Mesendoderm (in vitro differentiated cells): Measurements from ENCODE around the gene HEPHL1.

Source experiments
- DNase-seq: peaks from one replicate; pipeline ENCODE4 v3.0.0; 2013
- H2AK5ac ChIP-seq: 2 replicates; pipeline ENCODE4 v1.6.1; 2013; ENCODE audit warnings: low read length, inconsistent platforms
- H2BK120ac ChIP-seq: 2 replicates; pipeline ENCODE4 v1.6.1; 2013; ENCODE audit warnings: low read depth, mild to moderate bottlenecking, low read length, moderate library complexity, mixed read lengths
- H2BK15ac ChIP-seq: replicated peaks from 2 replicates; pipeline ENCODE4 v1.6.1; 2013; ENCODE audit warnings: low read depth, mild to moderate bottlenecking, moderate library complexity
- H2BK5ac ChIP-seq: 2 replicates; pipeline ENCODE4 v1.6.1; 2013; ENCODE audit warnings: low read length, inconsistent platforms
- H3K18ac ChIP-seq: 2 replicates; pipeline ENCODE4 v1.6.1; 2013; ENCODE audit warnings: mild to moderate bottlenecking, low read length, mixed read lengths
- H3K23ac ChIP-seq: one replicate; pipeline ENCODE4 v1.6.1; 2013; ENCODE audit warnings: low read length
- H3K27ac ChIP-seq: 2 replicates; pipeline ENCODE4 v1.5.1; 2013; ENCODE audit warnings: low read depth, mild to moderate bottlenecking, inconsistent platforms, low read length, moderate library complexity
- H3K27me3 ChIP-seq: 2 replicates; pipeline ENCODE4 v1.6.1; 2013; ENCODE audit warnings: low read length, control low read depth, mild to moderate bottlenecking, inconsistent platforms; ENCODE audit not compliant: insufficient read depth, poor library complexity
- H3K36me3 ChIP-seq: 2 replicates; pipeline ENCODE4 v1.6.1; 2013; ENCODE audit warnings: low read length, inconsistent platforms; ENCODE audit not compliant: control insufficient read depth, insufficient read depth
- H3K4ac ChIP-seq: one replicate; pipeline ENCODE4 v1.6.1; 2013; ENCODE audit warnings: low read depth, mild to moderate bottlenecking, low read length, moderate library complexity
- H3K4me1 ChIP-seq: 2 replicates; pipeline ENCODE4 v1.6.1; 2013; ENCODE audit warnings: low read depth, low read length, inconsistent platforms; ENCODE audit not compliant: control insufficient read depth
- H3K4me2 ChIP-seq: 2 replicates; pipeline ENCODE4 v1.6.1; 2013; ENCODE audit warnings: low read length
- H3K4me3 ChIP-seq: 2 replicates; pipeline ENCODE4 v1.5.1; 2013; ENCODE audit warnings: mild to moderate bottlenecking, low read length
- H3K56ac ChIP-seq: one replicate; pipeline ENCODE4 v1.6.1; 2013; ENCODE audit warnings: low read length
- H3K79me1 ChIP-seq: 2 replicates; pipeline ENCODE4 v1.6.1; 2013; ENCODE audit warnings: low read length, inconsistent platforms
- H3K79me2 ChIP-seq: 2 replicates; pipeline ENCODE4 v1.6.1; 2013; ENCODE audit warnings: mild to moderate bottlenecking, low read length; ENCODE audit not compliant: control insufficient read depth, insufficient read depth
- H3K9ac ChIP-seq: 2 replicates; pipeline ENCODE4 v1.6.1; 2013; ENCODE audit warnings: low read length, inconsistent platforms
- H4K5ac ChIP-seq: one replicate; pipeline ENCODE4 v1.6.1; 2013; ENCODE audit warnings: low read length
- H4K8ac ChIP-seq: one replicate; pipeline ENCODE4 v1.6.1; 2013; ENCODE audit warnings: low read depth, mild to moderate bottlenecking, control low read depth, low read length, moderate library complexity
- WGBS: extraction: QIAGEN DNeasy Blood & Tissue Kit; methylation state at CpG from one replicate; pipeline ENCODE4 v1.1.7; 2013; ENCODE audit warnings: low lambda C conversion rate, missing lambda C conversion rate; ENCODE audit not compliant: insufficient coverage; ENCODE audit errors: extremely low coverage; 5-methylcytosine and 5-hydroxymethylcytosine counted together

HEPHL1 gene

DNA sequence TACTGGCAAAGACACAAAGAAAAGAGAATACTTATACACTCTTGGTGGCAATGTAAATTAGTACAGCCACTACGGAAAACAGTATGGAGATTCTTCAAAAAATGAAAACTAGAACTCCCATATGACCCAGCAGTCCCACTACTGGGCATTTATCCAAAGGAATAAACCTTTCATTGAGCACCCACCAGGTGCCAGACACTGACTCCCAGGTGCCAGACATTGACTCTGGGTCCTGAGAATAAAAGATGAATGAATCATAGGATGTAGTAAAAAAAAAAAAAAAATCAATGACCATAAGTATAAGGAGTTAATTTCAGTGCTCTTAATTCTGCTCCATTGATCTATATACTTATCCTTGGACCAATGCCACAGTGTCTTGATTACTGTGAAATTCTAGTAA lies 28.2 kb downstream of the HEPHL1 start:
- no peaks in the 10 kb centered on the region for H3K79me1 ChIP-seq

DNA sequence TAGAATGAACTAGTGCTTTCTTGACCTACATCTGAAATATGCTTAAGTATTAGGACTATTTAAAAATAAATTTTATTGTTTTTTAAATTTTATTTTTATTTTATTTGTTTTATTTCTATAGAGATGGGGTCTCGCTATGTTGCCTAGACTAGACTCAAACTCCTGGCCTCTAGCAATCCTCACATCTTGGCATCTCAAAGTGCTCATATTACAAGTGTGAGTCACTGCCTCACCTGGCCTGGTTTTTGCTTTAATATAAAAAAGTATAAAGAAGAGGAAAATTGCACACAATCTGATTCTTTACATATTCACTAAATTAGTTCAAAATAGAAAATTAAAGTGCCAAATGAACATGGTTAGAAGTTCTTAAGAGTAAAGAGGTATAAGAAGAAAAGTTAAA lies 37.5 kb downstream of the HEPHL1 start:
- H3K4ac ChIP-seq = no peak overlapping the region
- H2BK5ac ChIP-seq = no peak overlapping the region
- no peaks in the 10 kb centered on the region for H3K4me1 ChIP-seq
- no peak overlapping the region for H3K18ac ChIP-seq
- no peaks in the 10 kb centered on the region for H3K36me3 ChIP-seq
- no peak overlapping the region for H3K56ac ChIP-seq
- no peak overlapping the region for H3K4me3 ChIP-seq
- H3K23ac ChIP-seq = no peak overlapping the region
- no peak overlapping the region for H2BK15ac ChIP-seq
- no CpG with 5 or more reads among the region's 1 CpG for WGBS
- no peak overlapping the region for H3K27ac ChIP-seq
- no peak overlapping the region for H3K9ac ChIP-seq
- no peak overlapping the region for H3K4me2 ChIP-seq
- no peak overlapping the region for H2AK5ac ChIP-seq
- H4K5ac ChIP-seq = no peak overlapping the region
- no peaks in the 10 kb centered on the region for H3K79me1 ChIP-seq
- DNase-seq = no peak
- no peak overlapping the region for H4K8ac ChIP-seq
- H2BK120ac ChIP-seq = no peak overlapping the region
- no peaks in the 10 kb centered on the region for H3K27me3 ChIP-seq
- H3K79me2 ChIP-seq = no peaks in the 10 kb centered on the region

More for the DNA sequence above, 28.2 kb downstream of the HEPHL1 start:
- H2BK120ac ChIP-seq = no peak overlapping the region
- no peak overlapping the region for H3K4me2 ChIP-seq
- no peak overlapping the region for H3K56ac ChIP-seq
- no peak overlapping the region for H3K4ac ChIP-seq
- no peak overlapping the region for H3K23ac ChIP-seq
- H2BK15ac ChIP-seq = no peak overlapping the region
- no peaks in the 10 kb centered on the region for H3K79me2 ChIP-seq
- H3K4me1 ChIP-seq = no peaks in the 10 kb centered on the region
- H3K27ac ChIP-seq = no peak overlapping the region
- H3K18ac ChIP-seq = no peak overlapping the region
- no peak overlapping the region for H2AK5ac ChIP-seq
- no peaks in the 10 kb centered on the region for H3K36me3 ChIP-seq
- H3K4me3 ChIP-seq = no peak overlapping the region
- no CpG with 5 or more reads among the region's 1 CpG for WGBS
- H3K27me3 ChIP-seq = no peaks in the 10 kb centered on the region
- no peak overlapping the region for H3K9ac ChIP-seq
- no peak overlapping the region for H4K5ac ChIP-seq
- DNase-seq = peak; percentile 3
- H2BK5ac ChIP-seq = no peak overlapping the region
- no peak overlapping the region for H4K8ac ChIP-seq

DNA sequence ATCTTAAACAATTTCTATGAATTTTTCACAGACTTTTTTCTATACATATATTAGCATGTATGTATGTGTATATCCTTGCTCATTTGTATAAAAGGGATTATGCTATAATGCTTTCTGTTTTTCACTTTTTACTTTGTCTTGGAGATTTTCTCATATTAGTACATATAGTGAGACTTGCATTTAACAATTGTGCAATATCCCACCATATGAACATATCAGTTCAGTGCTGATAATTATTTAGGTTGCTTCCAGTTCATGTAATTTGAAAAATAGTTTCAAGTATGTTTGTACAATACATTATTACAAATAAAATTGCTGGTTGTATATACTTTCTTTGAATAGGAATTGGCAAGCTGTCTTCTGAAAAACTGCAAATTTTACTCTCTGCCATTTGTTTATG lies 37.9 kb downstream of the HEPHL1 start:
- no peak for DNase-seq
- H2BK120ac ChIP-seq = no peak overlapping the region
- no peaks in the 10 kb centered on the region for H3K4me1 ChIP-seq
- H3K56ac ChIP-seq = no peak overlapping the region
- no peak overlapping the region for H3K4ac ChIP-seq
- H2BK5ac ChIP-seq = no peak overlapping the region
- H3K9ac ChIP-seq = no peak overlapping the region
- no peak overlapping the region for H3K4me3 ChIP-seq
- no peak overlapping the region for H3K27ac ChIP-seq
- no peak overlapping the region for H2AK5ac ChIP-seq
- H3K18ac ChIP-seq = no peak overlapping the region
- H4K5ac ChIP-seq = no peak overlapping the region
- no peaks in the 10 kb centered on the region for H3K79me2 ChIP-seq
- no peak overlapping the region for H3K4me2 ChIP-seq
- H2BK15ac ChIP-seq = no peak overlapping the region
- H3K23ac ChIP-seq = no peak overlapping the region
- no peaks in the 10 kb centered on the region for H3K79me1 ChIP-seq
- H3K27me3 ChIP-seq = no peaks in the 10 kb centered on the region
- no peak overlapping the region for H4K8ac ChIP-seq
- H3K36me3 ChIP-seq = no peaks in the 10 kb centered on the region

DNA sequence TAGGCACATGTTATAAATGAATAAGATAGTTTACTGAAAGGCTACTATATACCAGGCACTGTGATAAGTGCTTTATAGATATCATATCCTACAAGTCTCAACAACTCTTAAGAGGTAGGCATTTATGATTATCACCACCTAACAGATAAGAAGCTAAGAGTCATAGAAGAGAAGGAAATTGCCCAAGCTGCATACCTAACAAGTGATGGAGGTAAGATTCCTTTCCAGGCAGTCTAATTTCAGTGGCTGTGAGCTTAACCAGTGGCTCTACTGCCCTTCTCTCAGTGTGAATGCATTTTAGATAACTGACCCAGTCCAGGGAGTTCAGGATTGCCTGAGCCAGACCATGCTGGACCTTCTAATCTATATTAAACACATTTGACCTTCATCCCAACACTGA lies 39.2 kb downstream of the HEPHL1 start:
- H3K4me2 ChIP-seq = no peak overlapping the region
- no peak overlapping the region for H3K18ac ChIP-seq
- H2BK15ac ChIP-seq = no peak overlapping the region
- no peaks in the 10 kb centered on the region for H3K79me1 ChIP-seq
- no peak overlapping the region for H2BK120ac ChIP-seq
- no peaks in the 10 kb centered on the region for H3K79me2 ChIP-seq
- no peak overlapping the region for H3K27ac ChIP-seq
- no peak overlapping the region for H3K56ac ChIP-seq
- no peak overlapping the region for H4K5ac ChIP-seq
- no peak overlapping the region for H3K4me3 ChIP-seq
- peak; percentile 30 for DNase-seq
- H3K36me3 ChIP-seq = no peaks in the 10 kb centered on the region
- no peak overlapping the region for H4K8ac ChIP-seq
- H3K4ac ChIP-seq = no peak overlapping the region
- H2BK5ac ChIP-seq = no peak overlapping the region
- no peak overlapping the region for H3K23ac ChIP-seq
- H3K9ac ChIP-seq = no peak overlapping the region
- H3K27me3 ChIP-seq = no peaks in the 10 kb centered on the region
- H2AK5ac ChIP-seq = no peak overlapping the region
- H3K4me1 ChIP-seq = no peaks in the 10 kb centered on the region

DNA sequence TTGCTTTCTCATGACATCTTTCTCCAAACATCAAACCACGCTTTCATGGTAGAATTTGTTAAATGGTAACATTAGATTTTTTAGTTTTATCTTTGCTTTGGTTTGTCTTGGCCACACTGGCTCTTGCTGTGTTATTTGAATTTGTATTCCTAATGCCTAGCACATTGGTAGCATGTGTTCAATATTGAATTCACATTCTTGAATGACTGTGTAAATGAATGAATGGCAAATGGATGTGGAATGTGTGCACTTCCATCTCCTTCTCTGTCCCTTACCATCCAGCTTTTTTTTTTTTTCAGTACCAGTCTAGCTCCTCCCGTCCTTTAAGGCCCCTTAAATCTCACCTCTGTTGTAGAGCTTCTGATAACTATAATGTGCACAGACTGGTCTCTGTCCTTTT lies 41.2 kb downstream of the HEPHL1 start:
- no peak overlapping the region for H3K23ac ChIP-seq
- no peak overlapping the region for H3K9ac ChIP-seq
- H2AK5ac ChIP-seq = no peak overlapping the region
- H3K27ac ChIP-seq = no peak overlapping the region
- H3K79me2 ChIP-seq = no peaks in the 10 kb centered on the region
- H3K4me1 ChIP-seq = no peaks in the 10 kb centered on the region
- no peak overlapping the region for H2BK120ac ChIP-seq
- DNase-seq = no peak
- H3K56ac ChIP-seq = no peak overlapping the region
- no peak overlapping the region for H4K8ac ChIP-seq
- H3K79me1 ChIP-seq = no peaks in the 10 kb centered on the region
- H4K5ac ChIP-seq = no peak overlapping the region
- no peak overlapping the region for H3K18ac ChIP-seq
- no peaks in the 10 kb centered on the region for H3K36me3 ChIP-seq
- H3K4me2 ChIP-seq = no peak overlapping the region
- H2BK15ac ChIP-seq = no peak overlapping the region
- no peak overlapping the region for H2BK5ac ChIP-seq
- H3K4ac ChIP-seq = no peak overlapping the region
- H3K27me3 ChIP-seq = no peaks in the 10 kb centered on the region
- no CpG with 5 or more reads among the region's 2 CpGs for WGBS
- no peak overlapping the region for H3K4me3 ChIP-seq

DNA sequence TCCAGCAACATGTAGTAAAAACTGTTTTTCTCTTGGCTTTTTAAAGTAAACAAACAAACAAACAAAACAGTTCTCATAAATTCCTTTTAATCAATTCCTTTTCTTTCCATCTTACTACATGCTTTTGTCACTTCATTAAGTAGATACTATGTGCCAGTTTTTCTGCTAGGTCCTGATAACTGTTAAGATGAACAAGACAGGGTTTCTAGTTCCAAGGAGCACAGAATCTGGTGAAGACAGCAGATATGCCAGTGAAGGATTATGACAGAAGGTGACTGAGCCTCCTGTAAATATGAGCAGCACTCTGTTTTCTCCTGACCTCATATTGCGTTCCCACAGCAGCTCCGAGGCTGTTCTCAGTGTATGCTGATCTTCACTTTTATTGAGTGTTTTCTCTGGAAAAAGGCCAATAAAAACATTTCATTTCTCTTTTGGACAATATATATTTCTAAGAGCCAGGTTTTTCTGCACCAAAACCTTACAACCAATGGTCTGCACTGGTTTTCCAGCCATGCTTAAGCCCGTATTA lies 45.8 kb downstream of the HEPHL1 start:
- no peak overlapping the region for H4K5ac ChIP-seq
- no peaks in the 10 kb centered on the region for H3K79me1 ChIP-seq
- no peak overlapping the region for H4K8ac ChIP-seq
- no peaks in the 10 kb centered on the region for H3K27me3 ChIP-seq
- no peaks in the 10 kb centered on the region for H3K36me3 ChIP-seq
- no peak overlapping the region for H3K4me2 ChIP-seq
- no peak overlapping the region for H3K9ac ChIP-seq
- no peaks in the 10 kb centered on the region for H3K79me2 ChIP-seq
- H3K4me1 ChIP-seq = no peaks in the 10 kb centered on the region
- H3K56ac ChIP-seq = no peak overlapping the region
- no peak overlapping the region for H3K4me3 ChIP-seq
- no peak overlapping the region for H3K4ac ChIP-seq
- DNase-seq = no peak
- H3K23ac ChIP-seq = no peak overlapping the region
- no peak overlapping the region for H3K27ac ChIP-seq
- no peak overlapping the region for H3K18ac ChIP-seq
- no peak overlapping the region for H2BK120ac ChIP-seq
- H2BK15ac ChIP-seq = no peak overlapping the region
- no CpG with 5 or more reads among the region's 3 CpGs for WGBS
- H2BK5ac ChIP-seq = no peak overlapping the region
- H2AK5ac ChIP-seq = no peak overlapping the region
